GM13977 (cell line): Measurements from ENCODE around the gene CRMP1.

Experiments used
- DNase-seq: peaks from one replicate; pipeline ENCODE4 v3.0.0; 2012; ENCODE audit warnings: low spot score
- in situ Hi-C: fragments of 300-500 bp; cut with MboI; formaldehyde crosslinking; loops from one replicate; pipeline ENCODE4 v1.12.0; 2022; ENCODE audit warnings: low sequenced_read_pairs, low pct_unique_long_range_greater_than_20kb, mixed read lengths, inconsistent platforms; ENCODE audit not compliant: unreplicated experiment
- TF ChIP-seq, protein P1 (sequence below): IDR thresholded peaks from 2 replicates; pipeline ENCODE4 v1.5.1; 2012; ENCODE audit warnings: mild to moderate bottlenecking, control low read depth; ENCODE audit not compliant: insufficient read depth; ENCODE audit errors: extremely low read depth, missing control alignments

CRMP1 gene

DNA sequence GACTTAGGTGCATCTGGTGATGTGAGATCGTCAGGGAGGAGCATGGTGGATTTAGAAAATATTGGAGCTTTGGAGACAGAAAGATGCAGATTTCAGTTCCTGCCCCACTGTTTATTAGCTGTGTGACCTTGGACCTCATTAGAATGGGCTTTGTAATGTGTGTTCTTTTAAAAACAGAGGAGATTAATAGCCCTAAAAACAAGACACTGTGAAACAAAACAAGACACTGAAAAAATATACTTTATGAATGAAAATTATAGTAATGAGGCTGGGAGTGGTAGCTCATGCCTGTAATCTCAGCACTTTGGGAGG is 102.4 kb downstream of the CRMP1 start:
- no peak for DNase-seq
- in situ Hi-C loops, result no loop called here
- TF ChIP-seq, protein P1, sequence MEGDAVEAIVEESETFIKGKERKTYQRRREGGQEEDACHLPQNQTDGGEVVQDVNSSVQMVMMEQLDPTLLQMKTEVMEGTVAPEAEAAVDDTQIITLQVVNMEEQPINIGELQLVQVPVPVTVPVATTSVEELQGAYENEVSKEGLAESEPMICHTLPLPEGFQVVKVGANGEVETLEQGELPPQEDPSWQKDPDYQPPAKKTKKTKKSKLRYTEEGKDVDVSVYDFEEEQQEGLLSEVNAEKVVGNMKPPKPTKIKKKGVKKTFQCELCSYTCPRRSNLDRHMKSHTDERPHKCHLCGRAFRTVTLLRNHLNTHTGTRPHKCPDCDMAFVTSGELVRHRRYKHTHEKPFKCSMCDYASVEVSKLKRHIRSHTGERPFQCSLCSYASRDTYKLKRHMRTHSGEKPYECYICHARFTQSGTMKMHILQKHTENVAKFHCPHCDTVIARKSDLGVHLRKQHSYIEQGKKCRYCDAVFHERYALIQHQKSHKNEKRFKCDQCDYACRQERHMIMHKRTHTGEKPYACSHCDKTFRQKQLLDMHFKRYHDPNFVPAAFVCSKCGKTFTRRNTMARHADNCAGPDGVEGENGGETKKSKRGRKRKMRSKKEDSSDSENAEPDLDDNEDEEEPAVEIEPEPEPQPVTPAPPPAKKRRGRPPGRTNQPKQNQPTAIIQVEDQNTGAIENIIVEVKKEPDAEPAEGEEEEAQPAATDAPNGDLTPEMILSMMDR, result no peak

DNA sequence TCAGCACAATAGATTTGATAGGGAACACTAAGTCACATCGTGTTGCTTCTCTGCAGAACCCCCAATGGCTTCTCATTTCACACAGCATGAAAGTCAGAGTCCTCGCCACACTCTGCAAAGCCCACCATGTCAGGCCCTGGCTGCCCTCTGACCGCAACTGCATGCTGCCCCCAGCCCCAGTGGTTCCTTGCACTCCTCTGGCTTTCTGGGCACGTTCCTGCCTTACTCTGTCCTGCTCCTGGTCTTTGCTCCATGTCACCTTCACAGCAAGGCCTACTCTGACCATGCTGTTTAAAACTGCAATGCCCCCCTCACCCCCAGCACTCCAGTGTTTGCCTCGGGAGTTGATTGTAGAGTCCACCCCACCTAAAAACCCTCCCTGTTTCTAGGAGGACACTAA is 103.7 kb downstream of the CRMP1 start:
- in situ Hi-C loops, result no loop called here
- DNase-seq, result no peak
- TF ChIP-seq, protein P1, result no peak

DNA sequence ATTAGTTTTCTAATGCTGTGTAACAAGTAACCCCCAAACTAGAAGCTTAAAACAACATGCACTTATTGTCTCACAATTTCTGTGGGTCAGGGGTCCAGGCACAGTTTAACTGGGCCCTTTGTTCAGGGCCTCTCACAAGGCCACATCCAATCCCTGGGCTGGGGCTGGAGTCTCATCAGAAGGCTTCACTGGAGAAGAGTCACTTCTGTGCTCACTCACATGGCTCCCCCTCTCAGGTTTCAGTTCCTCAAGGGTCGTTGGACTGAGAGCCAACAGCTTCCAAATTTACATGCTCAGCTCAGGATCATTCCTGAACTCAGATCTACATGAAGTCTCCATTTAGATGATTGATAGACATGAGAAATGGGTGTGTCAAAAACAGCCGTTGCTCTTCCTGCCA is 104.7 kb downstream of the CRMP1 start:
- TF ChIP-seq, protein P1, result no peak
- no peak for DNase-seq
- in situ Hi-C loops, result no loop called here

DNA sequence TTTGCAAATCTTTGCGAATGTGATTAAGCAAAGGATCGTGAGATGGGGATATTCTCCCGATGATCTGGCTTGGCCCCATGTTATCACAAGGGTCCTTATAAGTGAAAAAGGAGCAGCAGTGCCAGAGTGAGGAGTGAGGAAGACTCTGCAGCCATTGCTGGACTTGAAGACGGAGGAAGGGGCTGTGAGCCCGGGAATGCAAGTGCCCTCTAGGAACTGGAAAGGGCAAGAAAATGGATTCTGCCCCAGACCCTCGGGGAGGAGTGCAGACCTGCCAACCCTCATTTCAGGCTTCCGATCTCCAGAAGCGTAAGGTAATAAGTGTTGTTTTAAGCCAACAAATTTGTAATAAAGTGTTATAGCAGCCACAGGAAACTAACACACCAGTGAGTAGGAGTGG is 105.6 kb downstream of the CRMP1 start:
- TF ChIP-seq, protein P1, result no peak
- no peak for DNase-seq
- in situ Hi-C loops, result no loop called here

DNA sequence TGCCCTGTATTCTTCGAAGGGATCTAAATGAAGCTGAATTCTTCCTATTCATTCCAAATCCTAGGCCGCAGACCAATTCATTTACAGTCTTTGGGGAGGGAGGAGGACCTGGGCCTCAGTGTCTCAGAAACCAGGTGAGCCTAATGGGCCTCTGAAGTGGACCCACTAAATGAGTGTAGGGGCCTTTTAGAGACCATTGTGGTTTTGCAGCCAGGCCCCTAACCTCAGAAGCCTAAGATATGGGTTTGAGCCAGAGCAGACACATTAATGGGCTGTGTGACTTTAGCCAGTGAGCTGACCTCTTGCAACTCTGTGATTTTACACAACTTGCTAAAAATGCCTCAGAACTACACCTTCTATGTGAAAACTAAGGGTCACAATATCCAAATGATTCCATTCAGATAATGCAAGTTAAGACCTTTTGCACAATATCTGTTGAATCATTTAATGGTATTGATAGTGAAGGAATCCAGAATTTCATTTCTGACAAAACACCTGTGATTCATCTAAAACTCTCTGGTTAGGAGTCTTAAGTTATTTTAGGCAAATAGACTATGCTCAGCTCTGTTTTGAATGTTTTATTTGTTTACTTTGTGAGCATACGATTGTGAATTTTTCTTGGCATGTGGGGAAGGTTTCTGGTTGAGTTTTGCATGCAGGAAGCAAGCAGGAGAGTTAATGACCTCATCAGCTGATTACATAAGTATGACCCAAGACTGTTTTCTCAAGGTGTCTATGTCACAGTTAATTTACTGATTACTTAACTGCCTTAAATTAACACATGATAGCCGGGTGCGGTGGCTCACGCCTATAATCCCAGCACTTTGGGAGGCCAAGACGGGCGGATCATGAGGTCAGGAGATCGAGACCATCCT is 106.8 kb downstream of the CRMP1 start:
- DNase-seq, result no peak
- in situ Hi-C loops, result no loop called here
- TF ChIP-seq, protein P1, result no peak

DNA sequence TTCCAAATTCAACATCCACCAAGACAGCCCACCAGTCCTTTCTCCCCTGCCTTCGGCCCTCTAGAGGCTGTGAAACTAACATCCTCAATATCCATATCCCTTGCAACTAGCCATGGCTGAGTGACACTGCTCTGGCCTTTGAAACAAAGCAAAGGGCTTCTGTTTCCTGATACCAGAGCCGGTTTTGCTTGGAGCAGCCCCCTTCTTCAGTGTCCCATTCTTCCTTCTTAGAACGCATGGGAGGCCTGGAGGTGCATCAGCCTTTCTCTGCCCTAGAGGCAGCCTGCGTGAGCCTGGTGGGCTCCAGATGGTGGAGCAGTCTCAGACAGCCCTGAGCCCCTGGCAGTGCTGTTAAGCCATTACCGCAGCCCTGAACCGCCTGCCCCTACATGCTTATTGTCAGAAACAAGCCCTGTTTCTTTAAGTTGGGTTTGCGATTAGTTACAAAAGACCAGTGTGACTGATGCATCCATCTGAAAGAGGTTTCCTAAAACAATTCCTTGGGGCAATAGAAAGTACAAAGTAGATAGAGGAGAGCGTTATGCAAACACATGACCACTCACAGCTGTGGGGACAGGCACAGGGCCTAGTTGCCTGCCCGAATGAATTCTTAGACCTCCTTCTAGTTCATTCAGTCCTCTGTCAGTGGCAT is 107.8 kb downstream of the CRMP1 start:
- in situ Hi-C loops, result no loop called here
- no peak for DNase-seq
- TF ChIP-seq, protein P1, result no peak
